AG08396 (cell line): ENCODE results near the gene PROM1.

Experiments
- DNase-seq: peaks from one replicate; pipeline ENCODE4 v3.0.0; 2012; ENCODE audit warnings: low spot score, mixed read lengths

Gene PROM1

GRCh38 chr4:15942283-15942682 lies 141.5 kb downstream of the PROM1 start:
- DNase-seq, result no peak

- no peak for DNase-seq
Measured at GRCh38 chr4:15938640-15939039, 145.2 kb downstream of the PROM1 start, which contains the start of gene FGFBP1. FGFBP1 (minus strand) TSS chr4:15938740; CDS start chr4:15936632, 2,108 bp downstream.

- DNase-seq, result no peak
Measured at GRCh38 chr4:15938182-15938581, 145.6 kb downstream of the PROM1 start.

- DNase-seq, result no peak
Measured at GRCh38 chr4:15936495-15936894, 147.3 kb downstream of the PROM1 start.

GRCh38 chr4:15935504-15936402 lies 148.1 kb downstream of the PROM1 start:
- DNase-seq, result no peak

GRCh38 chr4:15934259-15934658 lies 149.6 kb downstream of the PROM1 start:
- no peak for DNase-seq

GRCh38 chr4:15931451-15932210 lies 152.2 kb downstream of the PROM1 start:
- no peak for DNase-seq

GRCh38 chr4:15930314-15930713 lies 153.5 kb downstream of the PROM1 start:
- no peak for DNase-seq

GRCh38 chr4:15929540-15929939 lies 154.3 kb downstream of the PROM1 start:
- no peak for DNase-seq

- no peak for DNase-seq
Measured at GRCh38 chr4:15928883-15929282, 154.9 kb downstream of the PROM1 start.

- no peak for DNase-seq
Measured at GRCh38 chr4:15926486-15926885, 157.3 kb downstream of the PROM1 start.

GRCh38 chr4:15925830-15926229 lies 158.0 kb downstream of the PROM1 start:
- no peak for DNase-seq

GRCh38 chr4:15921592-15921932 lies 162.3 kb downstream of the PROM1 start:
- DNase-seq, result no peak

GRCh38 chr4:15920723-15921591 lies 162.9 kb downstream of the PROM1 start:
- DNase-seq, result peak; percentile 79

GRCh38 chr4:15918484-15919129 lies 165.2 kb downstream of the PROM1 start:
- DNase-seq, result no peak
